Uterus (tissue), 2 donors: ENCODE results near the gene SMIM20.

Source experiments
- POLR2A ChIP-seq, 2 donors: fragments of 450-650 bp; IDR thresholded peaks; one replicate each; pipeline ENCODE4 v1.6.1; 2016; ENCODE audit warnings: antibody characterized with exemption in 2 of 2, mild to moderate bottlenecking in 1 of 2, moderate library complexity in 1 of 2
- TF ChIP-seq, protein P1 (sequence below), 4 experiments: fragments of 200-600 bp in 2 of 4; fragments of 450-650 bp in 2 of 4; sonication (generic) in 2 of 4; IDR thresholded peaks; one replicate each; pipeline ENCODE4 v1.5.1; 2016 to 2019; ENCODE audit warnings: antibody characterized with exemption in 4 of 4, mild to moderate bottlenecking in 2 of 4, moderate library complexity in 1 of 4

DNA sequence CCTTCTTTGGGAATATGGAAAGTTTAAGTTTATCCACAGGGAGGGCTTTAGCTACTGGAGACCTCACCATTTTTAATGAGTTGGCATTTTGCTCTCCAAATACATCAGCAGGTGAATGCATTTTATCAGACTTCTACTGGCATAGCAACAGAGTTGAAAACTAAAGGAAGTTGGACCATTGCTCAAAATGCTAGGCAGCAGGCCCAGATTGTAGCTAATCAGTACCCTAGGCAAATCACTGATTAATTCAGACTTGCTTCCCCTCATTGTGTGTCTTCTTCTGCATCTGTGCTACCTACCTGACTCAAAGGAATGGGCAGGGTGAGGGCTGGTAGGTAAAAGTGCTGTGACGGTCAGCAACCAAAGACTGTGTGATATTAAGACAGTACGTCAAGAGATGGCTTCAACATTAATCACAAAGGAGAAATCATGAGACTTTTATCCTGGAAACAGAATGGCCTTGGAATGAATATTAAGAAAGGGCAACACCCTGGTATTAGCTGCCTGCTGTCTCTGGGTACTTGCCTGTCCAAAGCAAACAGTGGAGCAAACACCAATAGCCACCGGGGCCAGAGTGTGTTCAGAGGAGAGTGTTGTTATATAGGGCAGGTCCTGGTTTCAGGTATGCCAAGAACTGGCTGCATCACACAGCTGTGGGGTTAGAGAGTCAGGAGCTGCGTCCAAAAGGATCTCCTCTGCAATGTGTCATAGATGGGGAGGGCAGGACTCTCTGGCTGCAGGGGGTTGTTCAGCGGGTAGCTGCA is 17.1 kb upstream of the SMIM20 start:
- TF ChIP-seq, protein P1, sequence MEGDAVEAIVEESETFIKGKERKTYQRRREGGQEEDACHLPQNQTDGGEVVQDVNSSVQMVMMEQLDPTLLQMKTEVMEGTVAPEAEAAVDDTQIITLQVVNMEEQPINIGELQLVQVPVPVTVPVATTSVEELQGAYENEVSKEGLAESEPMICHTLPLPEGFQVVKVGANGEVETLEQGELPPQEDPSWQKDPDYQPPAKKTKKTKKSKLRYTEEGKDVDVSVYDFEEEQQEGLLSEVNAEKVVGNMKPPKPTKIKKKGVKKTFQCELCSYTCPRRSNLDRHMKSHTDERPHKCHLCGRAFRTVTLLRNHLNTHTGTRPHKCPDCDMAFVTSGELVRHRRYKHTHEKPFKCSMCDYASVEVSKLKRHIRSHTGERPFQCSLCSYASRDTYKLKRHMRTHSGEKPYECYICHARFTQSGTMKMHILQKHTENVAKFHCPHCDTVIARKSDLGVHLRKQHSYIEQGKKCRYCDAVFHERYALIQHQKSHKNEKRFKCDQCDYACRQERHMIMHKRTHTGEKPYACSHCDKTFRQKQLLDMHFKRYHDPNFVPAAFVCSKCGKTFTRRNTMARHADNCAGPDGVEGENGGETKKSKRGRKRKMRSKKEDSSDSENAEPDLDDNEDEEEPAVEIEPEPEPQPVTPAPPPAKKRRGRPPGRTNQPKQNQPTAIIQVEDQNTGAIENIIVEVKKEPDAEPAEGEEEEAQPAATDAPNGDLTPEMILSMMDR (IDR thresholded peaks at IDR 0.05): no peak
- TF ChIP-seq POLR2A (IDR thresholded peaks at IDR 0.05): no peak
